ENCODE data around the gene MAP2K6. TPM values are rescaled to one million over a fixed set of nuclear protein-coding genes. Genes with fewer than 3 reads are reported as not detected.

Gene MAP2K6
- total and polyA plus RNA-seq, 2 of the 8 experiments (the other 6 are each of a cell fraction or from before 2014, with no cell fraction given), result 11.0 to 44.1 TPM

- peak overlapping the region; percentile 45 for H2BK120ac ChIP-seq (replicated peaks; ENCODE audit: low read depth, low read length)
- H2BK12ac ChIP-seq (ENCODE audit: low read depth, low read length), result 0 out of 2 replicates have a peak overlapping the region, but pooled peaks have one; percentile 75
- no peak overlapping the region for H3K23ac ChIP-seq (ENCODE audit: insufficient read length)
- H3K4me2 ChIP-seq (ENCODE audit: insufficient read depth in 1 of 2, low read depth in 2 of 2, low read length in 2 of 2), result peak overlapping the region; percentile 36 to 56; a peak in 2 of 4 replicates
- no peaks in the 10 kb centered on the region for H3K27me3 ChIP-seq (replicated peaks in 1 of 4; ENCODE audit: control insufficient read depth in 3 of 4, extremely low read depth in 1 of 4, insufficient read depth in 3 of 4, low read length in 3 of 4)
- FAIRE-seq (no peak), DNase-seq (ENCODE audit: low read depth in 1 of 2, low spot score in 2 of 2) (no peak)
- H3K14ac ChIP-seq (ENCODE audit: insufficient read length), result no peak overlapping the region
- no peak overlapping the region for H4K8ac ChIP-seq (ENCODE audit: extremely low read depth, insufficient read depth, low read length)
- H2BK20ac ChIP-seq (ENCODE audit: low read length), result no peak overlapping the region
- no peak overlapping the region for H3K27ac ChIP-seq (ENCODE audit: low read depth, low read length)
- no peaks in the 10 kb centered on the region for H3K36me3 ChIP-seq (ENCODE audit: control insufficient read depth in 2 of 4, insufficient read depth in 4 of 4, low read length in 3 of 4)
- H2AK5ac ChIP-seq (ENCODE audit: low read depth, low read length), result 0 out of 2 replicates have a peak overlapping the region, but pooled peaks have one; percentile 28
- H3K79me2 ChIP-seq (ENCODE audit: control insufficient read depth in 1 of 2, insufficient read depth in 2 of 2, low read length in 2 of 2), result peaks cover 0 to 11% of the 10 kb centered on the region in 2 experiments; a peak in 2 of 4 replicates
- no peak overlapping the region for H3K9ac ChIP-seq (replicated peaks in 1 of 4; ENCODE audit: extremely low read depth in 1 of 4, low read depth in 3 of 4, low read length in 3 of 4)
- no peak overlapping the region for H4K5ac ChIP-seq (ENCODE audit: insufficient read length, low read depth, low read length)
- H3K23me2 ChIP-seq (ENCODE audit: low read depth, low read length), result no peaks in the 10 kb centered on the region
- H2BK15ac ChIP-seq (ENCODE audit: low read length), result no peak overlapping the region
- H2BK5ac ChIP-seq (ENCODE audit: low read depth, low read length), result no peak overlapping the region
- H3K9me3 ChIP-seq (ENCODE audit: insufficient read depth in 2 of 2, low read depth in 1 of 2, low read length in 1 of 2), result no peaks in the 10 kb centered on the region
- H4K91ac ChIP-seq (replicated peaks; ENCODE audit: insufficient read length, low read length), result no peak overlapping the region
- ChIA-PET CTCF (ENCODE audit: partially characterized antibody) (interaction anchor here (0.8 to 2.1 kb wide), 10 partner anchors 10 to 134 kb away, joined by 3 to 10 read pairs (median 4); partner anchors contain the start of gene ABCA5), POLR2A (ENCODE audit: partially characterized antibody) (no interaction called here)
- no peak overlapping the region for H3K56ac ChIP-seq (replicated peaks; ENCODE audit: insufficient read length, low read depth, low read length)
- WGBS, 2 experiments (ENCODE audit: extremely low coverage in 1 of 2, insufficient coverage in 1 of 2, insufficient read length in 1 of 2, insufficient replicate concordance in 2 of 2, low coverage in 1 of 2, low lambda C conversion rate in 2 of 2, missing lambda C conversion rate in 1 of 2), result 49% methylated on average over 12 of the region's 12 CpGs; no CpG with 5 or more reads in 1 of the 2 experiments
- peaks cover 0 to 3% of the 10 kb centered on the region in 2 experiments for H4K20me1 ChIP-seq (replicated peaks in 1 of 2; ENCODE audit: control insufficient read depth in 1 of 2, insufficient read depth in 2 of 2, low read length in 2 of 2)
- no peak overlapping the region for H2AFZ ChIP-seq (ENCODE audit: low read length)
- peaks cover 2% of the 10 kb centered on the region; the same call in 1 of the 2 replicates for H3K79me1 ChIP-seq (ENCODE audit: low read depth, low read length)
- peaks cover 5 to 19% (median 11%) of the 10 kb centered on the region in 4 experiments; a peak in 4 of 7 replicates for H3K4me1 ChIP-seq (replicated peaks in 1 of 4; ENCODE audit: control insufficient read depth in 3 of 4, insufficient read depth in 4 of 4, low read length in 3 of 4)
- 0 out of 2 replicates have a peak overlapping the region, but pooled peaks have one; percentile 24 for H3K18ac ChIP-seq (ENCODE audit: extremely low read depth, low read length)
- no peak overlapping the region for H3K4ac ChIP-seq (replicated peaks; ENCODE audit: insufficient read length, low read depth, low read length)
- H3K4me3 ChIP-seq (ENCODE audit: extremely low read depth in 1 of 4, insufficient read depth in 2 of 4, low read depth in 3 of 4, low read length in 4 of 4), result peak overlapping the region in 1 of 4 experiments; percentile 3; a peak in 2 of 8 replicates
- TF ChIP-seq HDAC2 (IDR thresholded peaks at IDR 0.05; ENCODE audit: borderline replicate concordance in 1 of 2, low read depth in 2 of 2, low read length in 2 of 2) (0 out of 4 replicates have a peak, but pooled peaks of 1 of the 2 experiments have one; percentile 11), NRF1 (IDR thresholded peaks at IDR 0.05; ENCODE audit: low read depth, low read length) (no peak)
These were observed 46.7 kb downstream of the MAP2K6 start for GRCh38 chr17:69460963-69461922.

Data from H1 (cell line).